ENCODE results near the gene FAM240B. TPM values are rescaled to one million over a fixed set of nuclear protein-coding genes. Genes with fewer than 3 reads are reported as not detected.

FAM240B gene
- total and polyA plus RNA-seq, 2 of the 4 experiments (the other 2 are of a cell fraction) = not detected

- ATAC-seq (ENCODE audit: low read depth) (no peak), DNase-seq (no peak)
- no peaks in the 10 kb centered on the region for H4K20me1 ChIP-seq (ENCODE audit: insufficient read depth, low read length)
- H3K56ac ChIP-seq (ENCODE audit: extremely low read depth, insufficient read depth, low read length) = no peak overlapping the region
- no peaks in the 10 kb centered on the region for H3K36me3 ChIP-seq (ENCODE audit: control insufficient read depth, insufficient read depth, low read length)
- no peak overlapping the region for H4K91ac ChIP-seq (ENCODE audit: insufficient read depth, low read depth, low read length)
- dilution Hi-C loops (cut with HindIII; ENCODE audit: low sequenced_read_pairs, unreplicated experiment) (no loop called here), intact Hi-C loops (cut with micrococcal nuclease) (no loop called here), in situ Hi-C loops (cut with MboI; ENCODE audit: low sequenced_read_pairs) (no loop called here)
- H2AK5ac ChIP-seq (ENCODE audit: low read depth, low read length) = no peak overlapping the region
- H3K4me1 ChIP-seq (ENCODE audit: control insufficient read depth, insufficient read depth, low read length) = no peaks in the 10 kb centered on the region
- H3K79me1 ChIP-seq (ENCODE audit: low read depth in 1 of 2, low read length in 2 of 2) = no peaks in the 10 kb centered on the region
- 40% methylated on average over 3 of the region's 3 CpGs; no CpG with 5 or more reads in 1 of the 2 experiments for WGBS, 2 experiments (ENCODE audit: extremely low coverage in 2 of 2, insufficient read length in 1 of 2)
- no peak overlapping the region for H3K14ac ChIP-seq (replicated peaks; ENCODE audit: low read depth, low read length)
- H3K18ac ChIP-seq (ENCODE audit: low read depth, low read length) = no peak overlapping the region
- ChIA-PET POLR2A (ENCODE audit: unreplicated experiment) (no interaction called here), CTCF (no interaction called here)
- H4K8ac ChIP-seq (ENCODE audit: low read depth in 2 of 2, low read length in 2 of 2) = no peak overlapping the region
- H3K4me2 ChIP-seq (ENCODE audit: low read depth, low read length) = no peak overlapping the region
- no peak overlapping the region for H3K9ac ChIP-seq (ENCODE audit: low read depth, low read length)
- no peak overlapping the region for H4K5ac ChIP-seq (ENCODE audit: low read depth, low read length)
- no peaks in the 10 kb centered on the region for H3K27me3 ChIP-seq (ENCODE audit: control insufficient read depth, insufficient read depth, low read length)
- no peak overlapping the region for H2BK120ac ChIP-seq (ENCODE audit: low read depth, low read length)
- H3K4me3 ChIP-seq (ENCODE audit: insufficient read depth, low read depth, low read length) = no peak overlapping the region
- no TSS peak for BruUV-seq (replicated peaks)
- H3K27ac ChIP-seq (ENCODE audit: insufficient read depth, low read length) = no peak overlapping the region
- H2BK20ac ChIP-seq (ENCODE audit: low read depth, low read length) = no peak overlapping the region
- H2AK9ac ChIP-seq (replicated peaks; ENCODE audit: low read depth, low read length, poor library complexity) = no peak overlapping the region
- H3K23ac ChIP-seq (ENCODE audit: low read depth, low read length) = no peak overlapping the region
- no peak overlapping the region for H2BK5ac ChIP-seq (ENCODE audit: low read depth, low read length, poor library complexity, severe bottlenecking)
- no peak overlapping the region for H2AFZ ChIP-seq (replicated peaks; ENCODE audit: low read length, poor library complexity)
- H3K9me3 ChIP-seq (ENCODE audit: control insufficient read depth, insufficient read depth, low read length) = no peaks in the 10 kb centered on the region
- TF ChIP-seq POLR2A (IDR thresholded peaks at IDR 0.05; ENCODE audit: low read depth, low read length) = no peak
- TF ChIP-seq FOS (IDR thresholded peaks at IDR 0.05; ENCODE audit: low read depth, low read length) = no peak
- TF ChIP-seq, protein P1, sequence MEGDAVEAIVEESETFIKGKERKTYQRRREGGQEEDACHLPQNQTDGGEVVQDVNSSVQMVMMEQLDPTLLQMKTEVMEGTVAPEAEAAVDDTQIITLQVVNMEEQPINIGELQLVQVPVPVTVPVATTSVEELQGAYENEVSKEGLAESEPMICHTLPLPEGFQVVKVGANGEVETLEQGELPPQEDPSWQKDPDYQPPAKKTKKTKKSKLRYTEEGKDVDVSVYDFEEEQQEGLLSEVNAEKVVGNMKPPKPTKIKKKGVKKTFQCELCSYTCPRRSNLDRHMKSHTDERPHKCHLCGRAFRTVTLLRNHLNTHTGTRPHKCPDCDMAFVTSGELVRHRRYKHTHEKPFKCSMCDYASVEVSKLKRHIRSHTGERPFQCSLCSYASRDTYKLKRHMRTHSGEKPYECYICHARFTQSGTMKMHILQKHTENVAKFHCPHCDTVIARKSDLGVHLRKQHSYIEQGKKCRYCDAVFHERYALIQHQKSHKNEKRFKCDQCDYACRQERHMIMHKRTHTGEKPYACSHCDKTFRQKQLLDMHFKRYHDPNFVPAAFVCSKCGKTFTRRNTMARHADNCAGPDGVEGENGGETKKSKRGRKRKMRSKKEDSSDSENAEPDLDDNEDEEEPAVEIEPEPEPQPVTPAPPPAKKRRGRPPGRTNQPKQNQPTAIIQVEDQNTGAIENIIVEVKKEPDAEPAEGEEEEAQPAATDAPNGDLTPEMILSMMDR (conservative IDR thresholded peaks at IDR 0.05; ENCODE audit: low read depth, low read length) = no peak
- TF ChIP-seq, protein P2, sequence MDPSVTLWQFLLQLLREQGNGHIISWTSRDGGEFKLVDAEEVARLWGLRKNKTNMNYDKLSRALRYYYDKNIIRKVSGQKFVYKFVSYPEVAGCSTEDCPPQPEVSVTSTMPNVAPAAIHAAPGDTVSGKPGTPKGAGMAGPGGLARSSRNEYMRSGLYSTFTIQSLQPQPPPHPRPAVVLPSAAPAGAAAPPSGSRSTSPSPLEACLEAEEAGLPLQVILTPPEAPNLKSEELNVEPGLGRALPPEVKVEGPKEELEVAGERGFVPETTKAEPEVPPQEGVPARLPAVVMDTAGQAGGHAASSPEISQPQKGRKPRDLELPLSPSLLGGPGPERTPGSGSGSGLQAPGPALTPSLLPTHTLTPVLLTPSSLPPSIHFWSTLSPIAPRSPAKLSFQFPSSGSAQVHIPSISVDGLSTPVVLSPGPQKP (IDR thresholded peaks at IDR 0.05; ENCODE audit: borderline replicate concordance, low read depth, low read length) = no peak
- TF ChIP-seq RCOR1 (IDR thresholded peaks at IDR 0.05; ENCODE audit: insufficient replicate concordance, low read length) = no peak
- TF ChIP-seq RAD21 (IDR thresholded peaks at IDR 0.05; ENCODE audit: low read length) = no peak
- no peak for TF ChIP-seq USF2 (IDR thresholded peaks at IDR 0.05; ENCODE audit: low read depth, low read length)
- TF ChIP-seq CHD1 (IDR thresholded peaks at IDR 0.05; ENCODE audit: low read depth, low read length) = no peak
- TF ChIP-seq RFX5 (IDR thresholded peaks at IDR 0.05; ENCODE audit: low read depth, low read length) = no peak
- TF ChIP-seq CEBPB (IDR thresholded peaks at IDR 0.05; ENCODE audit: low read depth, low read length) = no peak
- no peak overlapping the region for H3K4ac ChIP-seq (ENCODE audit: low read depth, low read length)
- H2BK15ac ChIP-seq (ENCODE audit: low read depth, low read length) = no peak overlapping the region
- no peaks in the 10 kb centered on the region for H3K9me1 ChIP-seq (ENCODE audit: insufficient read depth, low read length)
These were observed 22.9 kb downstream of the FAM240B start for GRCh38 chr9:38696999-38697398.
